ENCODE measurements around the gene RANBP17.

The RANBP17 gene

DNA sequence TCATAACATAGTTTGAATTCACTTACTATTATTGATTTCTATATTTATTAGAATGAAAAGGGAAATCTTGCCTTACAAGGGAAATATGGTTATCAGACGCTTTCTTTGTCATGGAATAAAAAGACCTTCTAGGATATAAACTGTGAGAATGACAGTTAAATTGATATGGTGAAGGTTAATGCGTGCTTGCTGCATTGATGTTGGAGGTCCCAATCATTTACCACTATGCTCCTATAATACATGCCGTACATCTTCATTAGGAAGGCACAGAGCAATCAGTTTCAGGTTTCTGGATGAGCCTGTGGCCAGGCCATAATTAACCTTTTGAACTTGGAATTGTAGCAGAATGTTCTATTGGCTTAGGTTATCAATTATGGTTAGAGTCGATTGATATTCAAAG lies 245.9 kb downstream of the RANBP17 start:
- Histone ChIP-seq H3K36me3 (replicated peaks; ENCODE audit: insufficient read depth, low read length) (no peaks in the 10 kb centered on the region), H3K4me2 (ENCODE audit: low read depth, low read length) (no peak overlapping the region), H3K9me3 (replicated peaks; ENCODE audit: insufficient read depth, low read length) (no peaks in the 10 kb centered on the region), H4K20me1 (ENCODE audit: insufficient read depth, low read length) (no peaks in the 10 kb centered on the region), H3K9me2 (replicated peaks; ENCODE audit: insufficient read depth, low read length) (no peaks in the 10 kb centered on the region), H3K4me3 (ENCODE audit: low read length) (no peak overlapping the region), H3K9ac (ENCODE audit: low read length) (no peak overlapping the region), H3K27me3 (replicated peaks; ENCODE audit: insufficient read depth, low read length) (no peaks in the 10 kb centered on the region), H2AFZ (ENCODE audit: low read length) (no peak overlapping the region), H3K4me1 (ENCODE audit: low read length) (no peaks in the 10 kb centered on the region), H3K27ac (ENCODE audit: low read length) (no peak overlapping the region), H3K79me2 (ENCODE audit: low read length) (no peaks in the 10 kb centered on the region), H3F3A (ENCODE audit: insufficient read depth, low read length) (no peaks in the 10 kb centered on the region)
- no peak for TF ChIP-seq EZH2phosphoT487 (IDR thresholded peaks at IDR 0.05; ENCODE audit: low read length)
- no peak for TF ChIP-seq EZH2 (optimal IDR thresholded peaks at IDR 0.05; ENCODE audit: low read depth, low read length)
- TF ChIP-seq, protein P1, sequence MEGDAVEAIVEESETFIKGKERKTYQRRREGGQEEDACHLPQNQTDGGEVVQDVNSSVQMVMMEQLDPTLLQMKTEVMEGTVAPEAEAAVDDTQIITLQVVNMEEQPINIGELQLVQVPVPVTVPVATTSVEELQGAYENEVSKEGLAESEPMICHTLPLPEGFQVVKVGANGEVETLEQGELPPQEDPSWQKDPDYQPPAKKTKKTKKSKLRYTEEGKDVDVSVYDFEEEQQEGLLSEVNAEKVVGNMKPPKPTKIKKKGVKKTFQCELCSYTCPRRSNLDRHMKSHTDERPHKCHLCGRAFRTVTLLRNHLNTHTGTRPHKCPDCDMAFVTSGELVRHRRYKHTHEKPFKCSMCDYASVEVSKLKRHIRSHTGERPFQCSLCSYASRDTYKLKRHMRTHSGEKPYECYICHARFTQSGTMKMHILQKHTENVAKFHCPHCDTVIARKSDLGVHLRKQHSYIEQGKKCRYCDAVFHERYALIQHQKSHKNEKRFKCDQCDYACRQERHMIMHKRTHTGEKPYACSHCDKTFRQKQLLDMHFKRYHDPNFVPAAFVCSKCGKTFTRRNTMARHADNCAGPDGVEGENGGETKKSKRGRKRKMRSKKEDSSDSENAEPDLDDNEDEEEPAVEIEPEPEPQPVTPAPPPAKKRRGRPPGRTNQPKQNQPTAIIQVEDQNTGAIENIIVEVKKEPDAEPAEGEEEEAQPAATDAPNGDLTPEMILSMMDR (IDR thresholded peaks at IDR 0.05; ENCODE audit: low read length): no peak
- no peak for DNase-seq

GRCh38 chr5:171115519-171115918 lies 253.7 kb downstream of the RANBP17 start:
- Histone ChIP-seq H3K79me2 (ENCODE audit: low read length) (no peaks in the 10 kb centered on the region), H3K27ac (ENCODE audit: low read length) (no peak overlapping the region), H3K4me2 (ENCODE audit: low read depth, low read length) (no peak overlapping the region), H3F3A (ENCODE audit: insufficient read depth, low read length) (no peaks in the 10 kb centered on the region), H3K9ac (ENCODE audit: low read length) (no peak overlapping the region), H3K27me3 (replicated peaks; ENCODE audit: insufficient read depth, low read length) (no peaks in the 10 kb centered on the region), H3K36me3 (replicated peaks; ENCODE audit: insufficient read depth, low read length) (no peaks in the 10 kb centered on the region), H2AFZ (ENCODE audit: low read length) (no peak overlapping the region), H4K20me1 (ENCODE audit: insufficient read depth, low read length) (no peaks in the 10 kb centered on the region), H3K4me1 (ENCODE audit: low read length) (0 out of 2 replicates have a peak, but pooled peaks cover 3% of the 10 kb centered on the region), H3K9me2 (replicated peaks; ENCODE audit: insufficient read depth, low read length) (no peaks in the 10 kb centered on the region), H3K9me3 (replicated peaks; ENCODE audit: insufficient read depth, low read length) (no peaks in the 10 kb centered on the region), H3K4me3 (ENCODE audit: low read length) (no peak overlapping the region)
- no peak for TF ChIP-seq EZH2phosphoT487 (IDR thresholded peaks at IDR 0.05; ENCODE audit: low read length)
- TF ChIP-seq, protein P1 (IDR thresholded peaks at IDR 0.05; ENCODE audit: low read length): no peak
- DNase-seq: no peak

DNA sequence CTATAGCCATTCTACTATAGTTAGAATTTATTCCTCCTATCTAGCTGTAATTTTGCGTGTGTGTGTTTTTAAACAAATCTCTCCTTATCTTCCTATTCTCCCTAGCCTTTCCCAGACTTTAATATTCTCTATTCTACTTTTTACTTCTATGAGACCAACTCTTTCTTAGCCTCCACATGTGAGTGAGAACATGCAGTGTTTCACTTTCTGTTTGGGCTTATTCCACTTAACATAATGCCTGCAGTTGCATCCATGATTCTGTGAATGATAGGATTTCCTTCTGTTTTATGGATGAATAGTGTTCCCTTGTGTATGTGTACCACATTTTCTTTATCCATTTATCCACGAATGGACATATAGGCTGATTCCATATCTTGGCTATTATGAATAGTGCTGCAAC lies 254.9 kb downstream of the RANBP17 start:
- TF ChIP-seq, protein P1 (IDR thresholded peaks at IDR 0.05; ENCODE audit: low read length): no peak
- no peak for TF ChIP-seq EZH2phosphoT487 (IDR thresholded peaks at IDR 0.05; ENCODE audit: low read length)
- TF ChIP-seq EZH2 (optimal IDR thresholded peaks at IDR 0.05; ENCODE audit: low read depth, low read length): no peak
- Histone ChIP-seq H2AFZ (ENCODE audit: low read length) (peak overlapping the region; percentile 57; the same call in 1 of the 2 replicates), H3K9me2 (replicated peaks; ENCODE audit: insufficient read depth, low read length) (no peaks in the 10 kb centered on the region), H3K27ac (ENCODE audit: low read length) (no peak overlapping the region), H3K4me3 (ENCODE audit: low read length) (peak overlapping the region; percentile 27; the same call in 1 of the 2 replicates), H3K4me1 (ENCODE audit: low read length) (0 out of 2 replicates have a peak, but pooled peaks cover 3% of the 10 kb centered on the region), H4K20me1 (ENCODE audit: insufficient read depth, low read length) (no peaks in the 10 kb centered on the region), H3K27me3 (replicated peaks; ENCODE audit: insufficient read depth, low read length) (no peaks in the 10 kb centered on the region), H3F3A (ENCODE audit: insufficient read depth, low read length) (no peaks in the 10 kb centered on the region), H3K79me2 (ENCODE audit: low read length) (no peaks in the 10 kb centered on the region), H3K4me2 (ENCODE audit: low read depth, low read length) (peak overlapping the region; percentile 53), H3K36me3 (replicated peaks; ENCODE audit: insufficient read depth, low read length) (no peaks in the 10 kb centered on the region), H3K9ac (ENCODE audit: low read length) (no peak overlapping the region), H3K9me3 (replicated peaks; ENCODE audit: insufficient read depth, low read length) (no peaks in the 10 kb centered on the region)
- DNase-seq: peak; percentile 16

Measured in MM.1S (cell line).